SK-N-SH (cell line): ENCODE results near the gene PSMB5. TPM values are rescaled to one million over a fixed set of nuclear protein-coding genes. Genes with fewer than 3 reads are reported as not detected.
A peak's percentile ranks its signal among the peaks of the same experiment; 100 is the strongest.

Experiments used
- CTCF ChIA-PET: fragments of 300-600, 350-600 bp; formaldehyde crosslinking; extraction: SDS; loops from one replicate; lab custom pipeline; 2021; lab: Yijun Ruan, JAX
- POLR2A ChIA-PET: fragments of 350-600 bp; sonication (Branson Sonifier 250); formaldehyde crosslinking; extraction: SDS; loops from one replicate; lab custom pipeline; 2020; ENCODE audit warnings: antibody characterized with exemption, inconsistent platforms; lab: Yijun Ruan, JAX
- DNase-seq: peaks from one replicate; pipeline ENCODE4 v3.0.0; 2012
- H2AFZ ChIP-seq: fragments of 200-600 bp; sonication (generic); 2 replicates; pipeline ENCODE4 v1.8.1; 2016; ENCODE audit warnings: antibody characterized with exemption, mild to moderate bottlenecking, low read depth
- H3F3A ChIP-seq: fragments of 200-600 bp; sonication (generic); replicated peaks from 2 replicates; pipeline ENCODE3; 2016; ENCODE audit warnings: antibody characterized with exemption, mild to moderate bottlenecking; ENCODE audit not compliant: insufficient read depth
- H3K27ac ChIP-seq, 2 experiments: fragments of 200-500 bp in 1 of 2; fragments of 200-600 bp in 1 of 2; sonication (Bioruptor generic) in 1 of 2; sonication (generic), shearing (Covaris generic) in 1 of 2; 2 replicates each; pipeline versions ENCODE4 v1.5.1 to v1.6.1; 2014 to 2016; ENCODE audit warnings: low read depth in 2 of 2, inconsistent platforms in 1 of 2, low read length in 1 of 2, mild to moderate bottlenecking in 1 of 2, mixed read lengths in 1 of 2
- H3K27me3 ChIP-seq: fragments of 200-600 bp; sonication (generic), shearing (Covaris generic); 2 replicates; pipeline ENCODE4 v1.6.1; 2016; ENCODE audit warnings: mixed run types; ENCODE audit not compliant: insufficient read depth
- H3K36me3 ChIP-seq, 2 experiments: fragments of 200-500 bp in 1 of 2; fragments of 200-600 bp in 1 of 2; sonication (Bioruptor generic) in 1 of 2; sonication (generic) in 1 of 2; replicated peaks in 1 of 2; 2 replicates each; pipeline versions ENCODE3 to v1.5.1; 2014 to 2016; ENCODE audit warnings: low read length in 1 of 2, mild to moderate bottlenecking in 1 of 2; ENCODE audit not compliant: insufficient read depth in 2 of 2, control insufficient read depth in 1 of 2
- H3K4me1 ChIP-seq, 2 experiments: fragments of 200-500 bp in 1 of 2; fragments of 200-600 bp in 1 of 2; sonication (Bioruptor generic) in 1 of 2; sonication (generic), shearing (Covaris generic) in 1 of 2; 2 replicates each; pipeline versions ENCODE4 v1.5.1 to v1.6.1; 2014 to 2016; ENCODE audit warnings: low read depth in 1 of 2, low read length in 1 of 2, mixed run types in 1 of 2; ENCODE audit not compliant: insufficient read depth in 2 of 2, control insufficient read depth in 1 of 2
- H3K4me2 ChIP-seq: fragments of 200-600 bp; sonication (generic), shearing (Covaris generic); 2 replicates; pipeline ENCODE4 v1.6.1; 2017; ENCODE audit warnings: mixed run types
- H3K4me3 ChIP-seq, 2 experiments: fragments of 200-500 bp in 1 of 2; fragments of 200-600 bp in 1 of 2; sonication (Bioruptor generic) in 1 of 2; sonication (generic), shearing (Covaris generic) in 1 of 2; 2 replicates each; pipeline versions ENCODE4 v1.5.1 to v1.8.1; 2014 to 2016; ENCODE audit warnings: low read depth in 2 of 2, inconsistent platforms in 1 of 2, low read length in 1 of 2, mild to moderate bottlenecking in 1 of 2, mixed read lengths in 1 of 2, moderate library complexity in 1 of 2
- H3K79me2 ChIP-seq: fragments of 200-600 bp; sonication (generic); 2 replicates; pipeline ENCODE4 v1.8.1; 2017; ENCODE audit warnings: mild to moderate bottlenecking; ENCODE audit not compliant: insufficient read depth
- H3K9ac ChIP-seq: fragments of 200-600 bp; sonication (generic); 2 replicates; pipeline ENCODE4 v1.6.1; 2017; ENCODE audit warnings: mixed run types
- H3K9me2 ChIP-seq: fragments of 200-600 bp; sonication (generic); 2 replicates; pipeline ENCODE4 v1.6.1; 2017; ENCODE audit warnings: mixed run types
- H3K9me3 ChIP-seq: fragments of 200-600 bp; sonication (generic); 2 replicates; pipeline ENCODE4 v1.6.1; 2017; ENCODE audit warnings: mixed run types, mild to moderate bottlenecking, moderate library complexity
- H4K20me1 ChIP-seq: fragments of 200-600 bp; sonication (generic); 2 replicates; pipeline ENCODE4 v1.6.1; 2017; ENCODE audit warnings: mild to moderate bottlenecking, mixed run types; ENCODE audit not compliant: insufficient read depth
- ELF1 ChIP-seq: IDR thresholded peaks from 2 replicates; pipeline ENCODE4 v1.4.0; 2012
- FOSL2 ChIP-seq: IDR thresholded peaks from 2 replicates; pipeline ENCODE4 v1.4.0; 2012; ENCODE audit warnings: low read depth, mild to moderate bottlenecking, moderate library complexity, borderline replicate concordance
- FOXJ3 ChIP-seq: sonication (generic); formaldehyde crosslinking; IDR thresholded peaks from 2 replicates; pipeline ENCODE4 v1.5.1; 2020; ENCODE audit warnings: mild to moderate bottlenecking, missing genetic modification reagents
- GATA2 ChIP-seq: sonication (generic); formaldehyde crosslinking; IDR thresholded peaks from 2 replicates; pipeline ENCODE4 v1.5.0; 2020; ENCODE audit warnings: mild to moderate bottlenecking, missing genetic modification reagents
- JUND ChIP-seq: IDR thresholded peaks from 2 replicates; pipeline ENCODE4 v1.4.0; 2012
- NFIC ChIP-seq: IDR thresholded peaks from 2 replicates; pipeline ENCODE4 v1.4.0; 2012; ENCODE audit warnings: borderline replicate concordance
- NRF1 ChIP-seq: IDR thresholded peaks from 2 replicates; pipeline ENCODE4 v1.6.1; 2012; ENCODE audit warnings: low read depth, mild to moderate bottlenecking, low read length
- POLR2AphosphoS5 ChIP-seq: IDR thresholded peaks from 2 replicates; pipeline ENCODE4 v1.6.1; 2012; ENCODE audit warnings: low read depth, low read length
- RFX5 ChIP-seq: IDR thresholded peaks from 2 replicates; pipeline ENCODE4 v1.6.1; 2012; ENCODE audit warnings: mild to moderate bottlenecking, improper control_type of control experiment, low read length
- RXRA ChIP-seq: IDR thresholded peaks from 2 replicates; pipeline ENCODE4 v1.4.0; 2012; ENCODE audit warnings: low read depth, mild to moderate bottlenecking, borderline replicate concordance
- SIN3A ChIP-seq: IDR thresholded peaks from 2 replicates; pipeline ENCODE4 v1.6.1; 2012; ENCODE audit warnings: low read depth, mild to moderate bottlenecking, low read length, moderate library complexity, borderline replicate concordance
- TEAD4 ChIP-seq: IDR thresholded peaks from 2 replicates; pipeline ENCODE4 v1.4.0; 2012; ENCODE audit warnings: mild to moderate bottlenecking, borderline replicate concordance; ENCODE audit not compliant: insufficient read depth
- WGBS: methylation state at CpG from one replicate; pipeline ENCODE4 v1.1.6; 2017; ENCODE audit warnings: low lambda C conversion rate; 5-methylcytosine and 5-hydroxymethylcytosine counted together
- polyA plus RNA-seq, 3 experiments: library from polyadenylated mRNA; depleted of rRNA; stranded (reverse); fragments of >200 nt; gene quantifications; 2 replicates each; pipeline ENCODE4 v1.2.3, GENCODE V29; 2012
- TF ChIP-seq, protein P1 (sequence below): fragments of 150-350 bp; IDR thresholded peaks from 2 replicates; pipeline ENCODE4 v1.6.1; 2016; ENCODE audit warnings: mild to moderate bottlenecking, low read depth, low read length
- TF ChIP-seq, protein P2 (sequence below): fragments of 200-600 bp; sonication (generic); IDR thresholded peaks from 2 replicates; pipeline ENCODE4 v1.6.1; 2017; ENCODE audit warnings: antibody characterized with exemption, mild to moderate bottlenecking, moderate library complexity
- TF ChIP-seq, protein P3 (sequence below): fragments of 150-350 bp; IDR thresholded peaks from 2 replicates; pipeline ENCODE4 v1.6.1; 2017; ENCODE audit warnings: antibody characterized with exemption, low read length, low read depth, borderline replicate concordance
- TF ChIP-seq, protein P4 (sequence below): IDR thresholded peaks from 2 replicates; pipeline ENCODE4 v1.4.0; 2012; ENCODE audit warnings: low read depth, borderline replicate concordance
- TF ChIP-seq, protein P5 (sequence below): IDR thresholded peaks from 2 replicates; pipeline ENCODE4 v1.4.0; 2012; ENCODE audit warnings: low read depth
- TF ChIP-seq, protein P6 (sequence below): IDR thresholded peaks from 2 replicates; pipeline ENCODE4 v1.6.1; 2012; ENCODE audit warnings: mild to moderate bottlenecking, low read depth, low read length, moderate library complexity
- TF ChIP-seq, protein P7 (sequence below): IDR thresholded peaks from 2 replicates; pipeline ENCODE4 v1.4.0; 2012; ENCODE audit warnings: low read depth, borderline replicate concordance
- TF ChIP-seq, protein P8 (sequence below): IDR thresholded peaks from 2 replicates; pipeline ENCODE4; 2012

Gene PSMB5
- polyA plus RNA-seq, 1 of the 3 experiments (the other 2 are of a cell fraction) = 337 TPM

DNA sequence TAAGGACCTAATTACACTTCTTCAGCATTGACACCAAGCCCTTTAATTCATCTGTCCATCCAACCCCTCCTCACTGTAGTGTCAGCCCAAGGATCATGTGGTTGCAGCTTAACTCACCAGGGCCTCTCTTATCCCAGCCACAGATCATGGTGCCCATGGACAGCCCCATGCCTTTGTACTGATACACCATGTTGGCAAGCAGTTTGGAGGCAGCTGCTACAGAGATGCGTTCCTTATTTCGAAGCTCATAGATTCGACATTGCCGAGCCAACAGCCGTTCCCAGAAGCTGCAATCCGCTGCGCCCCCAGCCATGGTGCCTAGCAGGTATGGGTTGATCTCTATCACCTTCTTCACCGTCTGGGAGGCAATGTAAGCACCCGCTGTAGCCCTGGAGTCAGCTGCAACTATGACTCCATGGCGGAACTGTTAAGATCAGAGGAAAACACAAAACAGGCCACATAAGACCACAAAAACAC is 1.4 kb downstream of the PSMB5 start:
- Histone ChIP-seq H3F3A (peaks cover 6% of the 10 kb centered on the region), H3K4me2 (peak overlapping the region; percentile 91), H3K27ac (peak overlapping the region in 1 of 2 experiments; percentile 94; a peak in 1 of 4 replicates), H3K4me1 (peaks cover 9 to 22% of the 10 kb centered on the region in 2 experiments; a peak in 3 of 4 replicates), H3K9ac (peak overlapping the region; percentile 99; the same call in 1 of the 2 replicates), H3K9me2 (no peaks in the 10 kb centered on the region), H2AFZ (no peak overlapping the region), H4K20me1 (no peaks in the 10 kb centered on the region), H3K9me3 (no peaks in the 10 kb centered on the region), H3K36me3 (peaks cover 22 to 43% of the 10 kb centered on the region in 2 experiments), H3K27me3 (no peaks in the 10 kb centered on the region), H3K4me3 (peak overlapping the region; percentile 72 to 94; a peak in 1 of 4 replicates), H3K79me2 (peaks cover 58% of the 10 kb centered on the region)
- TF ChIP-seq, protein P1, sequence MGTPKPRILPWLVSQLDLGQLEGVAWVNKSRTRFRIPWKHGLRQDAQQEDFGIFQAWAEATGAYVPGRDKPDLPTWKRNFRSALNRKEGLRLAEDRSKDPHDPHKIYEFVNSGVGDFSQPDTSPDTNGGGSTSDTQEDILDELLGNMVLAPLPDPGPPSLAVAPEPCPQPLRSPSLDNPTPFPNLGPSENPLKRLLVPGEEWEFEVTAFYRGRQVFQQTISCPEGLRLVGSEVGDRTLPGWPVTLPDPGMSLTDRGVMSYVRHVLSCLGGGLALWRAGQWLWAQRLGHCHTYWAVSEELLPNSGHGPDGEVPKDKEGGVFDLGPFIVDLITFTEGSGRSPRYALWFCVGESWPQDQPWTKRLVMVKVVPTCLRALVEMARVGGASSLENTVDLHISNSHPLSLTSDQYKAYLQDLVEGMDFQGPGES = no peak
- no peak for TF ChIP-seq GATA2 (CRISPR knock-in tag)
- TF ChIP-seq, protein P2, sequence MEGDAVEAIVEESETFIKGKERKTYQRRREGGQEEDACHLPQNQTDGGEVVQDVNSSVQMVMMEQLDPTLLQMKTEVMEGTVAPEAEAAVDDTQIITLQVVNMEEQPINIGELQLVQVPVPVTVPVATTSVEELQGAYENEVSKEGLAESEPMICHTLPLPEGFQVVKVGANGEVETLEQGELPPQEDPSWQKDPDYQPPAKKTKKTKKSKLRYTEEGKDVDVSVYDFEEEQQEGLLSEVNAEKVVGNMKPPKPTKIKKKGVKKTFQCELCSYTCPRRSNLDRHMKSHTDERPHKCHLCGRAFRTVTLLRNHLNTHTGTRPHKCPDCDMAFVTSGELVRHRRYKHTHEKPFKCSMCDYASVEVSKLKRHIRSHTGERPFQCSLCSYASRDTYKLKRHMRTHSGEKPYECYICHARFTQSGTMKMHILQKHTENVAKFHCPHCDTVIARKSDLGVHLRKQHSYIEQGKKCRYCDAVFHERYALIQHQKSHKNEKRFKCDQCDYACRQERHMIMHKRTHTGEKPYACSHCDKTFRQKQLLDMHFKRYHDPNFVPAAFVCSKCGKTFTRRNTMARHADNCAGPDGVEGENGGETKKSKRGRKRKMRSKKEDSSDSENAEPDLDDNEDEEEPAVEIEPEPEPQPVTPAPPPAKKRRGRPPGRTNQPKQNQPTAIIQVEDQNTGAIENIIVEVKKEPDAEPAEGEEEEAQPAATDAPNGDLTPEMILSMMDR = no peak
- no peak for TF ChIP-seq JUND
- TF ChIP-seq, protein P3, sequence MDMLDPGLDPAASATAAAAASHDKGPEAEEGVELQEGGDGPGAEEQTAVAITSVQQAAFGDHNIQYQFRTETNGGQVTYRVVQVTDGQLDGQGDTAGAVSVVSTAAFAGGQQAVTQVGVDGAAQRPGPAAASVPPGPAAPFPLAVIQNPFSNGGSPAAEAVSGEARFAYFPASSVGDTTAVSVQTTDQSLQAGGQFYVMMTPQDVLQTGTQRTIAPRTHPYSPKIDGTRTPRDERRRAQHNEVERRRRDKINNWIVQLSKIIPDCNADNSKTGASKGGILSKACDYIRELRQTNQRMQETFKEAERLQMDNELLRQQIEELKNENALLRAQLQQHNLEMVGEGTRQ = no peak
- TF ChIP-seq, protein P4, sequence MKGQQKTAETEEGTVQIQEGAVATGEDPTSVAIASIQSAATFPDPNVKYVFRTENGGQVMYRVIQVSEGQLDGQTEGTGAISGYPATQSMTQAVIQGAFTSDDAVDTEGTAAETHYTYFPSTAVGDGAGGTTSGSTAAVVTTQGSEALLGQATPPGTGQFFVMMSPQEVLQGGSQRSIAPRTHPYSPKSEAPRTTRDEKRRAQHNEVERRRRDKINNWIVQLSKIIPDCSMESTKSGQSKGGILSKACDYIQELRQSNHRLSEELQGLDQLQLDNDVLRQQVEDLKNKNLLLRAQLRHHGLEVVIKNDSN = no peak
- TF ChIP-seq POLR2AphosphoS5 = no peak
- no peak for TF ChIP-seq RXRA
- TF ChIP-seq NRF1 = no peak
- TF ChIP-seq, protein P5, sequence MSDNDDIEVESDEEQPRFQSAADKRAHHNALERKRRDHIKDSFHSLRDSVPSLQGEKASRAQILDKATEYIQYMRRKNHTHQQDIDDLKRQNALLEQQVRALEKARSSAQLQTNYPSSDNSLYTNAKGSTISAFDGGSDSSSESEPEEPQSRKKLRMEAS = no peak
- no peak for TF ChIP-seq FOSL2
- no peak for TF ChIP-seq NFIC
- no peak for TF ChIP-seq RFX5
- TF ChIP-seq TEAD4 = no peak
- TF ChIP-seq, protein P6, sequence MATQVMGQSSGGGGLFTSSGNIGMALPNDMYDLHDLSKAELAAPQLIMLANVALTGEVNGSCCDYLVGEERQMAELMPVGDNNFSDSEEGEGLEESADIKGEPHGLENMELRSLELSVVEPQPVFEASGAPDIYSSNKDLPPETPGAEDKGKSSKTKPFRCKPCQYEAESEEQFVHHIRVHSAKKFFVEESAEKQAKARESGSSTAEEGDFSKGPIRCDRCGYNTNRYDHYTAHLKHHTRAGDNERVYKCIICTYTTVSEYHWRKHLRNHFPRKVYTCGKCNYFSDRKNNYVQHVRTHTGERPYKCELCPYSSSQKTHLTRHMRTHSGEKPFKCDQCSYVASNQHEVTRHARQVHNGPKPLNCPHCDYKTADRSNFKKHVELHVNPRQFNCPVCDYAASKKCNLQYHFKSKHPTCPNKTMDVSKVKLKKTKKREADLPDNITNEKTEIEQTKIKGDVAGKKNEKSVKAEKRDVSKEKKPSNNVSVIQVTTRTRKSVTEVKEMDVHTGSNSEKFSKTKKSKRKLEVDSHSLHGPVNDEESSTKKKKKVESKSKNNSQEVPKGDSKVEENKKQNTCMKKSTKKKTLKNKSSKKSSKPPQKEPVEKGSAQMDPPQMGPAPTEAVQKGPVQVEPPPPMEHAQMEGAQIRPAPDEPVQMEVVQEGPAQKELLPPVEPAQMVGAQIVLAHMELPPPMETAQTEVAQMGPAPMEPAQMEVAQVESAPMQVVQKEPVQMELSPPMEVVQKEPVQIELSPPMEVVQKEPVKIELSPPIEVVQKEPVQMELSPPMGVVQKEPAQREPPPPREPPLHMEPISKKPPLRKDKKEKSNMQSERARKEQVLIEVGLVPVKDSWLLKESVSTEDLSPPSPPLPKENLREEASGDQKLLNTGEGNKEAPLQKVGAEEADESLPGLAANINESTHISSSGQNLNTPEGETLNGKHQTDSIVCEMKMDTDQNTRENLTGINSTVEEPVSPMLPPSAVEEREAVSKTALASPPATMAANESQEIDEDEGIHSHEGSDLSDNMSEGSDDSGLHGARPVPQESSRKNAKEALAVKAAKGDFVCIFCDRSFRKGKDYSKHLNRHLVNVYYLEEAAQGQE = no peak
- TF ChIP-seq, protein P7, sequence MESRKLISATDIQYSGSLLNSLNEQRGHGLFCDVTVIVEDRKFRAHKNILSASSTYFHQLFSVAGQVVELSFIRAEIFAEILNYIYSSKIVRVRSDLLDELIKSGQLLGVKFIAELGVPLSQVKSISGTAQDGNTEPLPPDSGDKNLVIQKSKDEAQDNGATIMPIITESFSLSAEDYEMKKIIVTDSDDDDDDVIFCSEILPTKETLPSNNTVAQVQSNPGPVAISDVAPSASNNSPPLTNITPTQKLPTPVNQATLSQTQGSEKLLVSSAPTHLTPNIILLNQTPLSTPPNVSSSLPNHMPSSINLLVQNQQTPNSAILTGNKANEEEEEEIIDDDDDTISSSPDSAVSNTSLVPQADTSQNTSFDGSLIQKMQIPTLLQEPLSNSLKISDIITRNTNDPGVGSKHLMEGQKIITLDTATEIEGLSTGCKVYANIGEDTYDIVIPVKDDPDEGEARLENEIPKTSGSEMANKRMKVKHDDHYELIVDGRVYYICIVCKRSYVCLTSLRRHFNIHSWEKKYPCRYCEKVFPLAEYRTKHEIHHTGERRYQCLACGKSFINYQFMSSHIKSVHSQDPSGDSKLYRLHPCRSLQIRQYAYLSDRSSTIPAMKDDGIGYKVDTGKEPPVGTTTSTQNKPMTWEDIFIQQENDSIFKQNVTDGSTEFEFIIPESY = no peak
- no peak for TF ChIP-seq ELF1
- TF ChIP-seq, protein P8, sequence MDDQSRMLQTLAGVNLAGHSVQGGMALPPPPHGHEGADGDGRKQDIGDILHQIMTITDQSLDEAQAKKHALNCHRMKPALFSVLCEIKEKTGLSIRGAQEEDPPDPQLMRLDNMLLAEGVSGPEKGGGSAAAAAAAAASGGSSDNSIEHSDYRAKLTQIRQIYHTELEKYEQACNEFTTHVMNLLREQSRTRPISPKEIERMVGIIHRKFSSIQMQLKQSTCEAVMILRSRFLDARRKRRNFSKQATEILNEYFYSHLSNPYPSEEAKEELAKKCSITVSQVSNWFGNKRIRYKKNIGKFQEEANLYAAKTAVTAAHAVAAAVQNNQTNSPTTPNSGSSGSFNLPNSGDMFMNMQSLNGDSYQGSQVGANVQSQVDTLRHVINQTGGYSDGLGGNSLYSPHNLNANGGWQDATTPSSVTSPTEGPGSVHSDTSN = no peak
- no peak for TF ChIP-seq SIN3A
- TF ChIP-seq FOXJ3 (CRISPR knock-in tag) = no peak
- CTCF ChIA-PET = interaction anchor here (1.1 to 6.3 kb wide), 11 partner anchors 10 to 77 kb away, joined by 3 to 22 read pairs (median 6); partner anchors contain the start of gene HAUS4
- 98% methylated on average over 10 of the region's 10 CpGs for WGBS
- no peak for DNase-seq
- POLR2A ChIA-PET = interaction anchor here (0.6 to 1.4 kb wide), 3 partner anchors 10 to 26 kb away, joined by 3 to 5 read pairs (median 3); no protein-coding TSS in a partner anchor
